OCI-LY3 (cell line): Measurements from ENCODE around the gene PDE9A.

ENCODE experiments used
- H2AFZ ChIP-seq: fragments of 200-600, 300-600 bp; shearing (Covaris generic); 2 replicates; pipeline ENCODE4 v1.6.0; 2014; ENCODE audit warnings: antibody characterized with exemption, low read depth, low read length
- H3K27ac ChIP-seq: fragments of 200-600, 300-600 bp; sonication (generic); 2 replicates; pipeline ENCODE4 v1.5.1; 2014; ENCODE audit warnings: mild to moderate bottlenecking, low read length, moderate library complexity, mixed read lengths
- H3K27me3 ChIP-seq: fragments of 200-600, 300-600 bp; sonication (generic); 2 replicates; pipeline ENCODE4 v1.6.1; 2014; ENCODE audit warnings: low read depth, low read length, mixed read lengths
- H3K36me3 ChIP-seq: fragments of 200-600, 300-600 bp; sonication (generic); replicated peaks from 2 replicates; pipeline ENCODE3; 2014; ENCODE audit warnings: low read depth, low read length, mixed read lengths
- H3K4me1 ChIP-seq: fragments of 300-600, 200-600 bp; sonication (generic); 2 replicates; pipeline ENCODE4 v1.6.1; 2014; ENCODE audit warnings: low read length, mixed read lengths
- H3K4me2 ChIP-seq: fragments of 200-600, 300-600 bp; sonication (generic); 2 replicates; pipeline ENCODE4 v1.6.1; 2014; ENCODE audit warnings: low read length, mixed read lengths
- H3K4me3 ChIP-seq: fragments of 300-600, 200-600 bp; sonication (generic); 2 replicates; pipeline ENCODE4 v1.5.1; 2014; ENCODE audit warnings: antibody characterized with exemption, mild to moderate bottlenecking, low read length, moderate library complexity
- H3K79me2 ChIP-seq: fragments of 300-600, 200-600 bp; shearing (Covaris generic); 2 replicates; pipeline ENCODE4 v1.6.1; 2014; ENCODE audit warnings: mild to moderate bottlenecking, low read length, mixed read lengths
- H3K9ac ChIP-seq: fragments of 300-600, 200-600 bp; shearing (Covaris generic); 2 replicates; pipeline ENCODE4 v1.6.0; 2014; ENCODE audit warnings: mild to moderate bottlenecking, low read length, moderate library complexity
- H3K9me3 ChIP-seq: fragments of 200-600, 300-600 bp; shearing (Covaris generic); 2 replicates; pipeline ENCODE4 v1.6.1; 2014; ENCODE audit warnings: low read length, mixed read lengths; ENCODE audit not compliant: insufficient read depth
- H4K20me1 ChIP-seq: fragments of 200-600, 300-600 bp; sonication (generic); 2 replicates; pipeline ENCODE4 v1.6.1; 2016; ENCODE audit warnings: low read length, mixed read lengths; ENCODE audit not compliant: insufficient read depth
- CTCF ChIP-seq: fragments of 200-600, 300-600 bp; sonication (generic); IDR thresholded peaks from 2 replicates; pipeline ENCODE4 v1.5.1; 2014; ENCODE audit warnings: antibody characterized with exemption, low read length, low read depth
- EZH2phosphoT487 ChIP-seq: fragments of 200-600 bp; shearing (Covaris generic); IDR thresholded peaks from 2 replicates; pipeline ENCODE4 v1.6.1; 2018; ENCODE audit warnings: antibody characterized with exemption, mixed run types, low read depth

Gene PDE9A

DNA sequence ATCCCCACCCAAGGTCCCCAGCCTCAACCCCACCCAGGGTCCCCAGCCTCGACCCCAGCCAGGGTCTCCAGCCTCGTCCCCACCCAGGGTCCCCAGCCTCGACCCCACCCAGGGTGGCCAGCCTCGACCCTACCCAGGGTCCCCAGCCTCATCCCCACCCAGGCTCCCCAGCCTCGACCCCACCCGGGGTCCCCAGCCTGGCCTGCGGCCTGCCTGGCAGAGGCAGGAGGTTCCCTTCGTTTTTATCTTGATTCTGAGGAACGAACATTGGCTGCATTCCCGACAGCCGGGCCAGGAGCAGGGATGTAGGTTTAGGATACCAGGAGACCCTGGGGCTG lies 3.4 kb upstream of the PDE9A start:
- Histone ChIP-seq H3K79me2 (no peaks in the 10 kb centered on the region), H3K9me3 (no peaks in the 10 kb centered on the region), H3K4me3 (no peak overlapping the region), H3K9ac (no peak overlapping the region), H3K36me3 (no peaks in the 10 kb centered on the region), H3K27me3 (peaks cover 10% of the 10 kb centered on the region), H3K27ac (no peak overlapping the region), H3K4me2 (no peak overlapping the region), H4K20me1 (no peaks in the 10 kb centered on the region), H2AFZ (no peak overlapping the region), H3K4me1 (peaks cover 7% of the 10 kb centered on the region; the same call in 1 of the 2 replicates)
- TF ChIP-seq EZH2phosphoT487 (no peak), CTCF (no peak)

DNA sequence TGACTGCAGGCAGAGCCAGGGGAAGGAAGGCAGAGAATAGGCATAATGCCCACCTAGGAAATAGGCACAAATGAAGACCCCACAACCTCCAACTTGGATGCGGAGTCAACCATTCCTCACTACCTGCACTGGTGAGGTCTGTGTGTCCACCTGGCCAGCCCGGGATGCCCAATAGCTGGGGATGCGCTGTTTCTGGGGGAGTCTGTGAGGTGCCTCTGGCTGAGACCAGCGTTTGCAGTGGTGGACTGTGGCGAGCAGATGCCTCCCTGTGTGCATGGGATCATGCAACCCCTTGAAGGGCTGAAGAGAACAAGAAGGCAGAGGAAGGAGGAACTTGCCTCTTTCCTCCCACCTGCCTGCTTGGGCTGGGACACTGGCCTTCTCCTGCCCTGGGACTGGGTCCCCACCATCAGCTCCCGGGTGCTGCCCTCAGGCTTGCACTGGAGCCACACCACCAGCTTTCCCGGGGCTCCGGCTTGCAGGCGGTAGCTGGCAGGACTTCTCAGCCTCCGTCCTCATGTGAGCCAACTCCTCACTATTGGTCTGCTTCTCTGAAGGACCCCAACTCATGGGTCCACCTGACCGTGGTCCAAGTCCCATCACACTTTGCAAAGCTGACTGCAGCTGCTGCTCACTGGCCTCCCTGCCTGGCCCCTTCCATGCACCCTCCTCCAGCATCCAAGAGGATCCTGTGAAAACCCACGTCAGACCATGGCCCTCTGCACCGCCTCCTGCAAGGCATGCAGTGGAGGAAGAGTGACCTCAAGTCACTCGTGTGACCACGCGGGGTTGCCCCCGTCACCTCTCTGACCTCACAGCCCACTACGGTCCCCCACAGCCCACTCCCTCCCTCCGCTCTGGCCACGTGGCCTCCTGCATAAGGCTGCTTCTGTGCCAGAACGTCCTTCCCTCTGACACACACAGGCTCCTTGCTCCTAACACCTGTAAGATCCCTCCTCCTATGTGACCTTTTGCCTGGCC lies 2.7 kb upstream of the PDE9A start:
- TF ChIP-seq EZH2phosphoT487 (no peak), CTCF (no peak)
- no peak overlapping the region for H3K4me3 ChIP-seq
- H3K36me3 ChIP-seq = no peaks in the 10 kb centered on the region
- H3K9ac ChIP-seq = no peak overlapping the region
- H2AFZ ChIP-seq = no peak overlapping the region
- no peak overlapping the region for H3K27ac ChIP-seq
- no peak overlapping the region for H3K4me2 ChIP-seq
- H3K9me3 ChIP-seq = no peaks in the 10 kb centered on the region
- H4K20me1 ChIP-seq = no peaks in the 10 kb centered on the region
- no peaks in the 10 kb centered on the region for H3K79me2 ChIP-seq
- peaks cover 18% of the 10 kb centered on the region for H3K27me3 ChIP-seq
- peaks cover 7% of the 10 kb centered on the region; the same call in 1 of the 2 replicates for H3K4me1 ChIP-seq

DNA sequence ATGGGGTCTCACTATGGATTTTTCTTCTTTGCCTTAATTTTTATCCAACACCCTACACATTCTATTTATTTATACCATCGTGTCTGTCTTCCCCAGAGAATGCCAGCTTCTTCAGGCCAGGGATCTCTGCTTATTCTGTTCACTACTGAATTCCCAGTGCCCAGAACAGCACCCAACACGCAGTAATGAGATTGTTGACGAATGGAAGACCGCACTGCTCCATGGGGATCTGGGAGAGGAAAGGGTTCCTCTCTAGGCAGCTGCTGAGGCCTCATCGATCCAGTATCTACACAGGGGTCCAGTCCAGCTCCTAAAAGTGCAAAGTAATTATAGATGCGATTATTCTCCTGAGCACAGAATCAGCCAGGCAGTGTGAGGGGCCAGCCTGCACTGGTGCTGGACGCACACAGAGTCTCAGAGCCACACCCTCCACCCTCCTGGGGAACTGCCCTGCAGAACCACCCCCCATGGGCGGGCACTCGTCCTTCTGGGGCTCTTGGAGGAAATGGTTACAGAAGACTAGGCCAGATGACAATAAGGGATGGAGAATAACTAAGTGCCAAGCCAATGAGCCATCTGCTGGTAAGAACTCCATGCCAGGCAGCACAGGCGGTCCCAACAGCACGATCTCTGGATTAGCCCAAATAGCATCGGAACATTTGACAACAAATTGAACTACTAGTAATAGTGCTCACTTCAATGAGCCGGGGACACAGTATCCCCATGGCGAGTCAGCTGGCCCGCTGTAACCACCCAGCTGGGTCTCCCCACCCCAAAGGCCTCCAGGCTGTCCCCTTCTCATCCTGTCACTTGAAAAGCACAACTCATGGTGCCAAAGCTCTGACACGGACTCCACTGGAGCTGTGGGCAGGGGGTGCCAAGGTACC lies 1.7 kb upstream of the PDE9A start:
- Histone ChIP-seq H3K4me1 (peaks cover 7% of the 10 kb centered on the region; the same call in 1 of the 2 replicates), H2AFZ (no peak overlapping the region), H3K79me2 (no peaks in the 10 kb centered on the region), H3K9ac (no peak overlapping the region), H4K20me1 (no peaks in the 10 kb centered on the region), H3K4me3 (no peak overlapping the region), H3K27me3 (peaks cover 20% of the 10 kb centered on the region), H3K4me2 (no peak overlapping the region), H3K27ac (no peak overlapping the region), H3K36me3 (no peaks in the 10 kb centered on the region), H3K9me3 (no peaks in the 10 kb centered on the region)
- no peak for TF ChIP-seq EZH2phosphoT487
- no peak for TF ChIP-seq CTCF
